ENCODE data around the gene ZNF436.

DNA sequence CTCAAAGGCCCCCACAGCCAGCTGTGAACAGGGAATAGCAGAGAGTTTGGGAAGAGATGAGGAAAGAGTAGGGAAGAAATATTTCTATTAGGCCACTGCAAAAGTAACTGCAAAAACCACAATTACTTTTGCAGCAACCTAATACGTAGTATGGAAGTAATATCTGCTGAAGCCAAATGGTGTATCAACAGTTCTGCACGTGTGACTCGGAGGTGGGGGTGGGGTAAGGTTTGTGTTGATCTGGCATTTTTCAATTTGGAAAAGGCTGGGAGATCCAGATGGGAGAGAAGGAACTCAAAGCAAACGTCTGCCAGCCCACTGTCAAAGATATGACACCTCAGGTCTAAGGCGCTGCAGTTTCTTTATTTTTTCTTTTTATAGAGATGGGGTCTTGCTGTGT, 11.1 kb upstream of the ZNF436 start:
- no peak for TF ChIP-seq POLR2A (IDR thresholded peaks at IDR 0.05; ENCODE audit: low read depth, low read length)
- TF ChIP-seq TAF1 (IDR thresholded peaks at IDR 0.05; ENCODE audit: low read depth, low read length): no peak
- TF ChIP-seq POLR2AphosphoS5 (IDR thresholded peaks at IDR 0.05; ENCODE audit: low read depth, low read length): no peak
- TF ChIP-seq POU2F2 (IDR thresholded peaks at IDR 0.05; ENCODE audit: low read depth, low read length): no peak
- TF ChIP-seq SPI1 (IDR thresholded peaks at IDR 0.05; ENCODE audit: low read depth, low read length): no peak
- TF ChIP-seq PAX5 (IDR thresholded peaks at IDR 0.05; ENCODE audit: insufficient read depth, low read length, severe bottlenecking): no peak

Measured in GM12891 (cell line).